ENCODE results near the gene TTC29.

DNA sequence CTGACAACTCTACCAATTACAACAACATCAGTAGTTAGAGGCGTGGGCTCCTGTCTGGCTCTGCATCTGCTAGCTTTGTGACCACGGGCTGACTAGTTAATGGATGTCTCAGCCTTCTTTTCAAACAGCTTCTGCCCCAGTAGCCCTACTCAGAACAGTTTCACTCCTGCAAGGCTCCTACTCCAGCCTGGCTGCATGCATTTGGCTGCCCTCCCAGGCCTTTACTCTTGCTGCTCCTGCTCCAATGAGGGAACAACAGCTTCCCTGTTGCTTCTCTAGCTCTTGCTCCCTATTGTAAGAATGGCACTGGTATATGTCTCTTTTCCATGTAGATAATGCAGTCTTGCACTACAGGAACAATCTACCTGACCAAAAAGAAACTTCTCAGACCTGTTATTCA lies 93.3 kb downstream of the TTC29 start:
- TF ChIP-seq POLR2A (IDR thresholded peaks at IDR 0.05; ENCODE audit: low read length) (no peak), RFX5 (IDR thresholded peaks at IDR 0.05) (no peak), HDAC2 (IDR thresholded peaks at IDR 0.05) (no peak), NR3C1 (IDR thresholded peaks at IDR 0.05) (no peak)
- TF ChIP-seq, protein P1, sequence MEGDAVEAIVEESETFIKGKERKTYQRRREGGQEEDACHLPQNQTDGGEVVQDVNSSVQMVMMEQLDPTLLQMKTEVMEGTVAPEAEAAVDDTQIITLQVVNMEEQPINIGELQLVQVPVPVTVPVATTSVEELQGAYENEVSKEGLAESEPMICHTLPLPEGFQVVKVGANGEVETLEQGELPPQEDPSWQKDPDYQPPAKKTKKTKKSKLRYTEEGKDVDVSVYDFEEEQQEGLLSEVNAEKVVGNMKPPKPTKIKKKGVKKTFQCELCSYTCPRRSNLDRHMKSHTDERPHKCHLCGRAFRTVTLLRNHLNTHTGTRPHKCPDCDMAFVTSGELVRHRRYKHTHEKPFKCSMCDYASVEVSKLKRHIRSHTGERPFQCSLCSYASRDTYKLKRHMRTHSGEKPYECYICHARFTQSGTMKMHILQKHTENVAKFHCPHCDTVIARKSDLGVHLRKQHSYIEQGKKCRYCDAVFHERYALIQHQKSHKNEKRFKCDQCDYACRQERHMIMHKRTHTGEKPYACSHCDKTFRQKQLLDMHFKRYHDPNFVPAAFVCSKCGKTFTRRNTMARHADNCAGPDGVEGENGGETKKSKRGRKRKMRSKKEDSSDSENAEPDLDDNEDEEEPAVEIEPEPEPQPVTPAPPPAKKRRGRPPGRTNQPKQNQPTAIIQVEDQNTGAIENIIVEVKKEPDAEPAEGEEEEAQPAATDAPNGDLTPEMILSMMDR (IDR thresholded peaks at IDR 0.05), result no peak
